ENCODE data around the gene ADAT3.

- TF ChIP-seq CTCF (IDR thresholded peaks at IDR 0.05 in 4 of 5, conservative IDR thresholded peaks at IDR 0.05 in 1 of 5) (no peak), POLR2A (IDR thresholded peaks at IDR 0.05) (no peak)
Measured at GRCh38 chr19:1914826-1915341, 9.7 kb downstream of the ADAT3 start.
